Measurements from ENCODE around the gene ZDHHC11B.

Gene ZDHHC11B

DNA sequence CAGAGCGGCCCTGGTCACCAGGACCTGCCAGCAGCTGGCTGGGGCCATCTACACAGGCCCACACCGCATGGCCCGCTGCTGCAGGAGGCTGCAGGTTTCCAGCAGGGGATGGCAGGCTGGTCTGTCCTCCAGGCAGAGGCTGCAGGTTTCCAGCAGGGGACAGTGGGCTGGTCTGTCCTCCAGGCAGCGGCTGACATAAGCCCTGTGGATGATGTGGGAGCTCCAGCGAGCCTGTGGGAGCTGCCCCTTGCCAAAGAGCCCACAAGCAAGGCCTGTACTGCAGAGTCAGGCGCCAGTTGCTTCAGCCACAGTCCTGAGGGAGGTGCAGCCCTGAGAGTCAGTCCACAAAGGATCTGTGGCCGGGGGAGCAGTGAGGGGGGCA, 109.9 kb downstream of the ZDHHC11B start:
- DNase-seq: peak in 22 of 56 donors; percentile 19 to 72 (median 40)

DNA sequence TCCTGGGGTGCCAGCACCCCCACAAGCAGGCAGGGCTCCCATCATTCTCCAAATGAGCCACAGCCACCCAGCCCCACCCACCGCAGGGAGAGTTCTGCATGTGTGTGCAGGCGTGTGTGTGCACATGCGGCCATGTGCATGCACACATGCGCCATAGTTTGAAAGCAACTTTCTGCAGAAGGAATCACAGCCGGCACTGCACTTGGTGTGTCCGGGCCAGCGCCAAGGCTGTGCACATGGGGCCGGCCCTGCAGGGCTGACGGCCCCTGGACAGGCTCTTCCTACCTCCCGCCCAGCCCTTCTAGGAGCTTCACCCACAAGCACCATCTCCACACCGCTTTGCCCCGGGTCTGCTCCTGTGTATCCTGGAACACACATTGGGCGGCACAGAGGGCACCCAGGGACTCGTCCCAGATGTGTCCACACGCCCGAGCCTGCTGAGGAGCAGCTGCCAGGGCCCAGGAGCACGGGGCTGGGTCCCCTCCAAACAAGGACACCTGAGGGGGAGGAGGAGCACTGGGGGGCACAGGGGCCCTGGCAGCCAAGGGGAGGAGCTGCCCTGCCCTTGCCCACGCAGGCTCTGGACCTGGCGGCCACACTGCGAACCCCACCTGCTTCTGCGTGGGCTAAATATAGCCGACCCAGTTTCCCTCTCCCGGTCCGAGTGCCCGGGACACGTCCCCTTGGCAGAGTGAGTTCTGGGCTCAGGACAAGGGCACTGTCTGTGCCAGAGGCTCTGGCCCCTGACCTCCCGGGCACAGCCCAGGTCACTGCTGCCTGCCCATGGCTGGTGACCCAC, 110.5 kb downstream of the ZDHHC11B start:
- peak in 1 of 56 donors; percentile 43 for DNase-seq

DNA sequence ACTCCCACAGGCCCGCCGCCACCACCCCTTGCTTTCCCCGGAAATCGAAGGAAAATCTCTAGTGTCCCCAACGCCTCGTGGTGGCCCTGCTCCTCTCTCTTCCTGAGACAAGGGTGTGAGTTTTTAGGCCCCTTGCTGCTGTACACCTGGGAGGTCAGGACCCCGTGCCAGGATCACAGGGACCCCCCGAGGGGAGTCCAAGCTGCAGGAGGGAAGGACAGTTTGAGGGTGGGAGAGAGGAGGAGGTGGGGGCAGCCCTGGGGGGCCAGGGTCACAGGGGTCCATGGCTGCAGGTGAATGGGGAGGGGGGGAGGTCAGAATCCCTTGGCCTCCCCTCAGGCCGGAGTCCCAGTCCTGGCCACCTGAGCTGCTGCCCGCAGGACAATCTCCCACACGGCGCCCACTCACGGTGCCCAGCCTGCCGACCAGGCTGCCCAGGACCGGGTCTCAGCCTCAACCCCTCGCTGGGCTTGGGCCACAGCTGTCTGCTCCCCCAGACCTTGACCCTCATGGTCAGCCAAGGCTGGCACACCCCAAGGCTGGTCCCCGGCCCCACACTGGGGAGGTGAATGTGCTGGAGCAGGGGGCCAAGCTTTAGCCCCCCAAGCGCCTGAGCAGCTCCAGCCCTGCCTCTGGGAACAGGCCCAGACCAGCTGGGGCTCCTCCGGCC, 111.2 kb downstream of the ZDHHC11B start:
- DNase-seq: no peak

DNA sequence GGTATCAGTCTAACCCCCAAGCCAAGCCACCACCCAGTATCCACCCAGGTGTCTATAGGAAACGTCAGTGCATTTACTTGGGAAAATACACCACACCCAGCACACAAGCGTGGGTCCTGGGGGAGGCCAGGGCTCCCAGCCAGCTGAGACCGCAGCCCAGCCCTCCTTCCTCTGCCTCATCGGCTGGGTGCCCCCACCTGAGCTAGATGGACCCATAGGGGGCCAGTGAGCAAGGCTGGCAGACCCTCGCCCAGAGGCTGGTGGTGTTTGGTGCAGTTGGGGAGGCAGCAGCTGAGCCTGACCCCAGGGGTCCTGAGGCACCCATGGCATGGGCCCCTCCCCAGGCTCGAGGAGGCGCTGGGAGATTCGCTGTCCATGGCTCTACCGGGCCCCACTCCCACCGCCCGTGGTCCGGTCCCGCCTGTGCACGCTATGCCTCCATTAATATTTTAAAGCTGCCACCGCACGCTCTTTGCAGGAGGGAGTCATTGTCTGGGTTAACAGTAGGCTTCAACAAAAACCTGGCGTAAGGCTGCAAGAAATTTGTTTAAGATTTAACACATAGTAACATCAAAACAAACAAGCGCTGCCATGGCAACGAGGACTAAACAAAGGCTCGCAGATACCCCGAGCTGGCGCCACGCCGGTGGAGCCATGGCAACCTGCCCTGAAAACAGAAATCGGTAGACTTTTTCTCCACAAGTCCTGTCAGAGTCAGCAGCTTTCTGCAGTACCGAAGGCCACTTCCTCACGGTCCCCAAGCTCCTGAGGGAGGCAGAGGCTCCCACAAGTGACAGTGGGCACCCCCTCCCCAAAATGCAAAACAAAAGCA, 112.0 kb downstream of the ZDHHC11B start:
- DNase-seq: peak in 43 of 56 donors; percentile 14 to 83 (median 45)

DNA sequence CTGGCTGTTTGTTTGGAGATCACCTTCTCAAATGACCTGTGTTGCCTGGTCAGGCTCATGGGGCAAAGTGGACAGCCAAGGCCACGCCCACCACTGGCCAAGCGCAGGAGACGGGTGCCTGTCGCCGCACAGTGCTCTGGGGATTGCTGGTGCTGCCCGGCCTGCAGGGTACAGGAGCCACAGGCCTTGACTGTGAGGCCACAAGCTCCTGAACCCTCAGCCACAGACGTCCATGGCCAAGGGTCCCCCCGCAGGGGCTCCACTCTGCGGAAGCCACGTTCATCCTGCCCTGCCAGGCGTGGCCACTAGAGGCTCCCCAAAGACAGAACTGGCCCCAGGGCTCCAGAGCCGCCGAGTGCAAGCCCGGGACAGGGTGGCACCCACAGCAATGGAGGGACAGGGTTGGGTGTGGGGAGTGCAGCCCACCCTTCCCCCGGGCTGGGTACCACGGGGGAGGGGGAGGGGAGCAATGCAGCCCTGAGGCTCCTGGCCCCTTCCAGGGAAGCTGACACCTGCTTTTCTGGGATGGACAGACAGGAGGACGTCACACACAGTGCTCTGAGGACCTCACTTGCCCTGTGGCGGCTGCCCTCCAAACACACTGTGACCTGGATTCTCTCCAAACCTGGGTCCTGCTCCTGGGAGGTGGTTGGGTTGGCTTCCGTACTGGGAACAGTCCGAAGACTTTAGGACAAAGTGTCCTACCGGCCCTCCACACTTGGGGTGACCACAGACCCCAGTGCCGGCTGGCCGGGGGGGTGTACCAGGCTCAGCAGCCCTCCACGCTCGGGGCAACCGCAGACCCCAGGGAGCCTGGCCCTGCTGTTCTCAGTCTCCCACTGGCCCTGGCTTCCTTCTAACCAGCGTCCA, 112.8 kb downstream of the ZDHHC11B start:
- DNase-seq: peak in 53 of 56 donors; percentile 21 to 90 (median 71)

DNA sequence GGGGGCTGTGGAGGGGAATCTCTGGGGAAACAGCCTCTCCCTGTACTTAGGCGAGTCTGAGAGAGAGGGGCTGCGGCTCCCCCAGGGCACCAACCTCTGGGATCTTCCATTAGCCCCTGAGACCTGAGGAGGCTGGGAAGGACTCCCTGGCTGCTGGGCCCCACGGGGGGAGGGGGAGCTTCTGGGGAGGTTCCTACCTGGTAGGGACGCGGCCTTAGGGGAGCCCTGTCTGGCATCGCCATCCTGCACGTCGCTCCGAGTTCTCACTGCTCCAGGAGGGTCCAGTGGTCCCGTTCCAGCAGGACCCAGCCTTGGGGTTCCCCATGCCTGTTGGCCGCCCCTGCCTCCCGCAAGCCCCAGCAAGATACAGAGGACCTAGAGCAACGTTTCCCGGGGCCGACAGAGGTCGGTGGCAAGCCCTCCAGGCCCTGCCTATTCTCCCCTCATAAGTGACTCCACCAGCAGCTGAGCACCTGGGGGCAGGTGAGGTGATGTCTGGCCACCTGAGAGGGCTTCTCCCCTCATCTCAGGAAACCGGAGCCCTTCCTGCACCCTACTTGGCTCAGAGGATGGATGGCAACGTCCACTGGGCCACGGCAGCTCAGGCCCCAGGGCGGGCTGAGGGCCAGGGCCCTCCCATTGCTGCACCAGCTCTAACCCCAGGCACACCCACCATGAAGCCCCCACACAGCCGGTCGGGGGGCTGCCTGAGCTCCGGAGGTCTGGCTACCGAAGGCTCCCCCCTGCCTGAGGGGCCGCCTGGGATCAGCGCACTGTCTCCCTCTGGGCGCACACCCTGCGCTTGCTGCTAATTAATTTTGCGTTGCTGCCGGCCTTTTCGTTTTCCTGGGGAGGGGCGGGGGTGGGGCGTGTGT, 113.9 kb downstream of the ZDHHC11B start:
- DNase-seq: peak in 1 of 56 donors; percentile 50

DNA sequence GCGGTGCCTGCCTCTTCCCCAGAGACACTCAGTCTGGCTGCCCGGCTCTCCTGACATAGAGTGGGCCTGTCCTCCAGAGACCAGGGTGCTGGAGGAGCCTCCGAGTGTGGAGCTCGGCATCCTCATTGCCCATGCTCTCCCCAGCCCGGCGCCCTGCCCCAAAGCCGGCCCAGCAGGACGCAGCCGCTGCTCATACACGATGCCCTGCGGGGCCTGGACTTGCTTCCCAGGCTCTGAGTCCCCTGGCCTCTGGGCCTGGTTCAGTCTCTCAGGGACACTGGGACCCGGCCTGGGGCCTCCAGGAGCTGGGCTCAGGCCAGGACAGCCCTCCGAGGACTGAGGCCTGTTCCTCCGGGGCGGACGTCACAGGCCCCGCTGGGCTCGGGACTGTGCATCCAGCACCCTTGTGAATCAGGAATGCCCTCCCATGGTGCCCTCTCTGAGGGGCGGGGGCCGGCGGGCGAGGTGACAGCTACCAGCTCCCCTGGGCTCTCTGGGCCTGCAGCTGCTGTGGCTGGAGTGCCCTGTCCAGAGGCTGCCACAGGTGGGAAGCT, 114.6 kb downstream of the ZDHHC11B start:
- DNase-seq: peak in 9 of 56 donors; percentile 64 to 89 (median 66)

DNA sequence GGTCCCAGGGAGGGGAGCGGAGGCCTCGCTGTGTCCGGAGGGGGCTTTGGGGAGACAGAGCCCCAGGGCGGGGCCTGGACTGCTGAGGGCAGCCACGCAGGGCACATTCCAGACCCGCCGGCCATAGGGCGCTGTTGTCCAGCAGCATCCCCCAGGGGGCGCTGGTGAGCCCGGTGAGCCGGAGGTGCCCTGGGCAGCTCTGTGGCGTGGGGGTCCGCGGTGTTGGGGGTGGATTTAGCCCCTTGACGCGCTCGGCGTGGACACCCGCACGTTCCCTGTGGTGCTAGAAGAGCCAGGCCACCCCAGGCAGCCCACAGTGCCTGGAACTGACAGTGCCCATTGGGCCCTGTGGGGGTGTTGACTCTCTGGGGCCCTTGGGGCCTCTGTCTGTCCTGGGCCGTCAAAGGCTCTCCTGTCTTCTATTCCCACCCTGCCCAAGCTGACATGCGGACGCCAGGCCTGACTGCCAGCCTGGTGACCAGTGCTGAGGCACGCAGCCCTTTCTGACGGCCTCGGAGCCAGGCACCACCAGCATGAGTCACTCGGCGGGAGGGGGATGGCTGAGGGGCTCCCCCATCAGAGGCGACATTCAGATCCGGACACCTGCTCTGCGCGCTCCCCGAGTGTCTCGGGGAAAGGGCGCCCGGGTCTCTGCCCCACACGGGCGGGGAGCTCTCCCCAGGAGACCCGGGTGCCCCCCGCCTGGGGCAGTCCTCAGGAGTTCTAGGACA, 115.3 kb downstream of the ZDHHC11B start:
- peak in 55 of 56 donors; percentile 57 to 99 (median 92) for DNase-seq

DNA sequence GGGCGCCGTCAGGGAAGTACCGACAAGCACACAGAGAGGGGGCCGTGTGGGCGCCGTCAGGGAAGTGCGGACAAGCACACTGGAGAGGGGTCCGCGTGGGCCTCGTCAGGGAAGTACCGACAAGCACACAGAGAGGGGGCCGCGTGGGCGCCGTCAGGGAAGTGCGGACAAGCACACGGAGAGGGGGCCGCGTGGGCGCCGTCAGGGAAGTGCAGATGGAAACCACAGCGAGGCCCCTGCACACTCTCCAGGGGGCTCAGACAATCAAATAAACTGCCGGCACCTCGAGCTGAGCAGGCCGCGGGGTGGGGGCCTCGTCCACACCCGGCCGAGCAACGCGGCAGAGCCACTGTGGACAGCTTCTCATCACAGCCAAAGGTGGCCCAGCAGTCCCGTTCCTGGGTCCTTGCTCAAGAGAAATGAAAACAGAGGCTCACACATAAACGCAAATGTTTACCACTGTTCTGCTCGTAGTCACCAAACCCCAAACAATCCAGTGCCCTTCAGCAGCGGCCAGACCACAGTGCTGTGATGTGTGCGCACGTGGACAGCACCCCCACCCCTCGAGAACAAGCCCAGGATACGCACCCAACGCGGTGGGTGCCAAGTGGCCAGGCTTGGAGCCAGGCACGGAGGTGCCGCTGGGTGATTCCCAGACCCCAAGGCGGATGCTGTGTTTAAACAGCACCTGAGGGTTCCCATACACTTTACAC, 116.1 kb downstream of the ZDHHC11B start:
- DNase-seq: peak in 24 of 56 donors; percentile 4 to 68 (median 41)

DNA sequence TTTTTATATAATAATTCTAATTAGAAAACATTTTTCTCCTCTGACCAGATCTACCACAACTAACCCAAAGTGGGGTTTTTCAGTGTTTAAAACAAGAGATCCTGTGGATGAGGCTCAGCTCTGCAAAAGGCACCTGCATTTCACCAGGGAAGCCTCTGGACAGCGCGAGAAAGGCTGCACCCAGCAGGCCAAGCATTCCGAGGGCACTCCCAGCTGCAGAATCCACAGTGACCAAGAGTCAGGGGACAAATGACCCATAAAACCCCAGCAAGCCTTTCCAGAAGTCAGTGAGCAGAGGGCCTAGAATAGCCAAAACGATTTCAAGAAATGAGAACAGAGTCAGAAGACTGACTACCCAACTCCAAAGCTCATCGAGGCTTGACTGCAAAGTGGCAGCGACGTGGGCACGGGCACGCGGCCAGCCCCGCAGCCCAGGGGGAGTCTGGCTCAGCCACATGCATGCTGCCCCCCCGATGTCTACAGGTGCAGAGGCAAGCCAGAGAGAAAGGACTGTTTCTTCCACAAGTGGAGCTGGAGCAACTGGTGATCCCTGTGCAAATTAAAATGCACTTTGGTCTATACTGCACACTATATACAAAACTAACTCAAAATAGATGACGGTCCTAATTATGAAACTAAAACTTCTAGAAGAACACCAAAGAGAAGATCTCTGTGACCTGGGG, 117.6 kb downstream of the ZDHHC11B start:
- no peak for DNase-seq

DNA sequence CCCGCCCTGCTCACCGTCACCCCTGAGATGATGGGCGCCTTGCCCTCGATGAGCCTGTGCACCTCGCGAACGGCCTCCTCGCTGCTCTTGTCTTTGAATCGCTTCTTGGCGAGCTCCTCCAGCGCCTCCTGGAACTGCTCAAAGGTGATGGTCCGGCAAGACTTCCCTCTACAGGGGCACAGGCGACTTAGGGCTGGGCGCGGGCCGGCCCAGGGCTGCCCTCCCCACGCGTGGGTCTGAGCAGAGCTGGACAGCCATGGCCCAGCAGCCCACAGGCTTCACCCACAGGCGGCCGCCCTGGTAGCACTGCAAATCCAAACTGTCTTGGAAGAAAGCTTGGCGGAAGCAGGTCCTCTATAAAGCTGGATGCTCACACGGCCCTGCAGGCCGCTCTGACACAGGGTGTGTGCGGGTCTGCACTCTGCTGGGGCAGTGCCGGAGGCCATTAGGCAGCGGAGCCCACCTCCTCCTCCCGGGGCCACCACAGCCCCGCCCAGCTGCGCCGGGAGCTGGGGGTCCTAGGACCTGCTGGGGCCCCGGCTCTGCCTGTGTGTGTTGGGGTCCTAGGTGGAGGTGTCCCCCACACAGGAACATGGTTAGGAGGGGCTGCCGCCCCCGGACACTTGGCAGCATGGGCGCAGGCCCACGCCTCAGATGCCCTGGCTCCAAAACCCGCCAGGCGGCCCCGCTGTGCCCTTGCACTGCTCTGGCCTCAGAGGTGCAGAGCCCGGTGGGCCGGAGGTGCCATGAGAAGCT, 118.4 kb downstream of the ZDHHC11B start:
- DNase-seq: no peak

DNA sequence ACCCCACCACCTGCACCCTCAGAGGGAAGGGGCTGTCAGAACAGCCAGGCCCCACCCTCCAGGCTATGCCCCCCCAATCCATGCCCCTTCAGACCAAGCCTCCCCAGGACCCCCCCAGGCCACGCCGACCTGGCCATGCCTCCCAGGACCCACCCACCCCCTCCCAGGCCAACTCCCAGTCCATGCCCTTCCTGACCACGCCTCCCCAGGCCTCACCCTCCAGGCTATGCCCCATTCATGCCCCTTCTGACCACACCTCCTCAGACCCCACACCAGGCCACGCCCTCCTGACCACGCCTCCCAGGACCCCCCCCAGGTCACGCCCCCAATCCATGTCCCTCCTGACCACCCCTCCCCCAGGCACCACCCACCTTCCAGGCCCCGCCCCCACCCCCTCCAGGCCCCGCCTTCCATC, 119.0 kb downstream of the ZDHHC11B start:
- DNase-seq: no peak

DNA sequence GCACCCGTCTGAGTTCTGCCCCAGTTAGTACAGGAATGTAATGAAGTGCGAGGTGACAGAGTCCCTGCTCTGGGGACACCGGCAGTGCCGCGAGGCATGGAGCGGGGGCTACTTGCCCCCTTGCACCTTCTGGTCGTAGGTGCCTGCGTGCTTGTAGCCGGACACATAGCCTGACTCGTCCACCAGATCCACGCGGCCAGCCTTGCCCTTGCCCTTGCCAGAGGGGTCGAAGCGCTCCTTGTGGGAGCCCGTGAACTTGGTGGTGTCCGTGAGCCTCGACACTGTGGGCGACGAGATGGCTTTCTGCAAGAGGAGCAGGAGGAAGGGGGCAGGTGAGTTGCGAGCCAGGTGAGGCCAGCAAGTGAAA, 119.6 kb downstream of the ZDHHC11B start:
- DNase-seq: no peak

DNA sequence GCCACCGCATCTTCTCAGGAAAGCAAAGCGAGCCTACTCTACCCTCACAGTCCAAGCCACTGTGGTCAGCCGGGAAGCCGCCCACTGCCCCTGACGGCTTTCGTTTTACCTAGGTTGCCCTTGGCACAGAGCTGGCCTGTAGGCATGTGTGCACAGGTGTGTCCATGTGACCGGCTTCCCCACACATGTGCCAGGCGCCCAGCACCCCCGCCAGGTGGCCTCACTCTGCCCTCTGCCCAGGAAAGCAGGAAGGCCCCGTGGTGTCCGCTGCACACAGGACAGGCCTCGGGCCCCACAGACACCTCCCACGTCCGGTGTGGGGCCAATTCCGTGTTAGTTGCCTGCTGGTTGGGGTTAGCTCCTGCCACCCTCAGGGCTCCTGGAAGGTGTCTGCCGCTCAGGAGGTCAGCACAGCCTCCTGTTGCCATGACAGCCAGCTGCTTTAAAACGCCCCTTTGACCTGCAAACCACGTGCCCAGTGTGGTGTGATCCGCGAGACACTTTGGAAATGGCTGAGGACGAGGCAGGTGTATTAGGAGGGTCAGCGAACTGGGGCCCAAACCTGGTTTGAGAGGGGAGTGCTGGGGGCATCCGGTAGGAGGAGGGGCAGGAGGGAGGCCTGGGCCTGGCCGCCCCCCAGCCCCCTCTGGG, 120.1 kb downstream of the ZDHHC11B start:
- DNase-seq: no peak

DNA sequence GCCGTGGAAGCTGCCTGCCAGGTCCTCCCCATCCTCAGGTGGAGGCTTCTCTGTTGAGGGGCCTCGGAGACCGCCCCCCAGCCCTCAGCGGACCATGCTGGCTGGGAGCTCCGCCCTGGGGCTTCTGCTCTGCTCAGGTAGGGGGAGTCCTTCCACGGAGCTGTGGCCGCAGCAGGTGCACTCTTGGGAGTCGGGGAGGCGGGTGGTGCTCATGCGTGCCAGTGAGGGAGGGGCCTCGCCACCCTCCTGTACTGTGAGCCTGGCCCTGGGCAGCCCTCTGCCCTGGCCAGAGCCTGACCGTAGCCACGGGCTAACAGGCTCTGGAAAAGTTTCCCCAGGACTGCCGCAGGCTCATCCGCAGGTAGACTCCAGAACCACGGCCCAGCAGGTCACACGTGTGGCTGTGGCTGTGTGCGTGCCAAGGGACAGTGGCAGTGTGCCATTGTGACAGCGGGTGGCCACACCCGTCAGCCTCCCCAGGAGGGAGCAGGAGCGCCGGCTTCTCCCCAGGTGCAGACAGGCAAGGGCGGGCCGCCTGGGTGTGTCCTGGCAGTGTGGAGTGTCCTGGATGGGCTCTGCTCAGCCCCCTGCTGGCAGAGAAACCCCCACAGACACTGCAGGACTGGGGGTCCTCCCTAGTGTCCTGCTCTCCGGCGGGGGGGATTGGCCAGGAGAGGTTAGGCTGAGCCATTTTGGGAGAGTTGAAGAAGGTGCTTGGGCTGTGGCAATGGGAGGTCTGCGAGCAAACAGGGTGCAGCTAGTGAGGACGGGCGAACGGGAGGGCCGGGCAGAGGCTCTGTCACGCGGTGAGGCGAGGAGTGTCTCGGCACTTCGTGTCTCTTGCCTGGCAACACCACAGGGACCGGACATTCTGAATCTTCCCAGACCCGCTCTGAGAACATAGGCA, 120.8 kb downstream of the ZDHHC11B start:
- DNase-seq: no peak
